ENCODE measurements around the gene CD6. TPM values are rescaled to one million over a fixed set of nuclear protein-coding genes. Genes with fewer than 3 reads are reported as not detected.

The CD6 gene
- total RNA-seq, 1 donor from 2014 or later, result 12.0 TPM

DNA sequence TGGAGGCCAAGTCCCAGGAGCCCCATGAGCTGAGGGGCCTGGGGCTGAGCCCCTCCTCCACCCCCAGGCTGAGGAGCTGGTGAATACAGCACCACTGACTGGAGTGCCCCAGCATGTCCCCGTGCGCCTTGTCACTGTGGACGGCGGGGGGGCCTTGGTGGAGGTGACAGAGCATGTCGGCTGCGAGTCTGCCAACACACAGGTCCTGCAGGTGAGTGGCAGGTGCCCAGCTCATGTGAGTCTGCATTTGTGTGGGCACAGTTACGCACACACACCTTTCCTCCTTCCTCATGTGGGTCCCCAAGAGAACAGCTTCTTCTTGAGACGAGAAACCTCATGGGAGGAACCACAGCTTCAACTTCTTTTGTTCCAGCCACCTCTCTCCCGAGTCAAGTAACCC is 39.6 kb upstream of the CD6 start:
- POLR2A ChIA-PET, result interaction anchor here (0.6 to 10.8 kb wide), 13 partner anchors 9 to 229 kb away, joined by 3 to 191 read pairs (median 5); partner anchors contain the start of genes SLC15A3, TMEM109, TMEM132A and VPS37C
- Mint-ChIP-seq H3K36me3 (ENCODE audit: low read depth) (peaks cover 1% of the 10 kb centered on the region), H3K27me3 (no peaks in the 10 kb centered on the region), H3K4me3 (peak overlapping the region; percentile 66), H3K27ac (peak overlapping the region; percentile 89), H3K9me3 (no peaks in the 10 kb centered on the region), H3K4me1 (peaks cover 48% of the 10 kb centered on the region)
- ATAC-seq (ENCODE audit: low read depth), result peak; percentile 74
- intact Hi-C loops (cut with micrococcal nuclease), result loop anchor here (1.0 to 2.0 kb wide), 5 partner anchors 12 to 139 kb away; partner anchors contain the start of gene SLC15A3
- CTCF ChIA-PET, result interaction anchor here (0.7 to 3.5 kb wide), 9 partner anchors 13 to 117 kb away, joined by 3 to 33 read pairs (median 4); partner anchors contain the start of gene TMEM109
- TF ChIP-seq, protein P1, sequence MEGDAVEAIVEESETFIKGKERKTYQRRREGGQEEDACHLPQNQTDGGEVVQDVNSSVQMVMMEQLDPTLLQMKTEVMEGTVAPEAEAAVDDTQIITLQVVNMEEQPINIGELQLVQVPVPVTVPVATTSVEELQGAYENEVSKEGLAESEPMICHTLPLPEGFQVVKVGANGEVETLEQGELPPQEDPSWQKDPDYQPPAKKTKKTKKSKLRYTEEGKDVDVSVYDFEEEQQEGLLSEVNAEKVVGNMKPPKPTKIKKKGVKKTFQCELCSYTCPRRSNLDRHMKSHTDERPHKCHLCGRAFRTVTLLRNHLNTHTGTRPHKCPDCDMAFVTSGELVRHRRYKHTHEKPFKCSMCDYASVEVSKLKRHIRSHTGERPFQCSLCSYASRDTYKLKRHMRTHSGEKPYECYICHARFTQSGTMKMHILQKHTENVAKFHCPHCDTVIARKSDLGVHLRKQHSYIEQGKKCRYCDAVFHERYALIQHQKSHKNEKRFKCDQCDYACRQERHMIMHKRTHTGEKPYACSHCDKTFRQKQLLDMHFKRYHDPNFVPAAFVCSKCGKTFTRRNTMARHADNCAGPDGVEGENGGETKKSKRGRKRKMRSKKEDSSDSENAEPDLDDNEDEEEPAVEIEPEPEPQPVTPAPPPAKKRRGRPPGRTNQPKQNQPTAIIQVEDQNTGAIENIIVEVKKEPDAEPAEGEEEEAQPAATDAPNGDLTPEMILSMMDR (IDR thresholded peaks at IDR 0.05), result no peak
- peak; percentile 69 for DNase-seq

DNA sequence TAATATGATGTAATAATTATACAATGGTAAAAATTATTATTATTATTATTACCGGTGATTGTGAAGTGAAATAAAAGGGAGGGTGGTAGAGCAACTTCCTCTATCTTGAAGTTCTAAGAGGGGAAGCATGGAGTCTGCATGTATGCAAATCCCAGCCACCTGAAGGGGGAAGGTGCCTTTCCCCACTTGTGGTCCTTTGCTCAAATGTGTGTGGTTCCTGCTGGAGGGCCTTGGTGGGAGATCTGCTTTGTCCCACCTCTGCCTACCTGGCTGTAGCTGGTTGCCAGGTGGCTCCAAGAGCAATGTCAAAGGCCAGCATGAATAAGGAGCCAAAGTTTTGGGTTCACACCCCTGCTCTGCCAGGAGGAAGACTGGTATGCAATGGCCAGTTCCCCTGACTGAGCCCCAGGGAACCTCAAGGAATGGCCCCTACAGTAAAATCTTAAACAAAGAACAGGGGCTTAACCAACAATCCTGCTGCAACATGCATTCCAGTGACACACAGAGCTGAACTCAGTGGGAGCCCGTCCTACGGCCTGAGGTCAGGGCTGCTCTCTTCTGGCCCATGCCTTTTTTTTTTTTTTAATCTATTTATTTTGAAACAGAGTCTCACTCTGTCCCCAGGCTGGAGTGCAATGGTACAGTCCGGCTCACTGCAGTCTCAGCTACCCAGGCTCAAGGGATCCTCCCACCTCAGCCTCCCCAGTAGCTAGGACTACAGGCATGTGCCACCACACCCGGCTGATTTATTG is 38.7 kb upstream of the CD6 start:
- Mint-ChIP-seq H3K4me1 (peaks cover 48% of the 10 kb centered on the region), H3K27ac (peak overlapping the region; percentile 89), H3K9me3 (no peaks in the 10 kb centered on the region), H3K4me3 (peak overlapping the region; percentile 66), H3K27me3 (no peaks in the 10 kb centered on the region), H3K36me3 (ENCODE audit: low read depth) (peaks cover 10% of the 10 kb centered on the region)
- DNase-seq (no peak), ATAC-seq (ENCODE audit: low read depth) (peak; percentile 57)
- POLR2A ChIA-PET, result interaction anchor here (0.6 to 10.8 kb wide), 11 partner anchors 10 to 228 kb away, joined by 3 to 191 read pairs (median 6); partner anchors contain the start of genes SLC15A3, TMEM109, TMEM132A and VPS37C
- TF ChIP-seq, protein P1 (IDR thresholded peaks at IDR 0.05), result no peak
- intact Hi-C loops (cut with micrococcal nuclease), result loop anchor here (1.0 to 2.0 kb wide), 5 partner anchors 12 to 138 kb away; partner anchors contain the start of gene SLC15A3
- CTCF ChIA-PET, result interaction anchor here (1.0 to 3.5 kb wide), 5 partner anchors 13 to 101 kb away, joined by 3 to 33 read pairs (median 5); partner anchors contain the start of gene TMEM109

DNA sequence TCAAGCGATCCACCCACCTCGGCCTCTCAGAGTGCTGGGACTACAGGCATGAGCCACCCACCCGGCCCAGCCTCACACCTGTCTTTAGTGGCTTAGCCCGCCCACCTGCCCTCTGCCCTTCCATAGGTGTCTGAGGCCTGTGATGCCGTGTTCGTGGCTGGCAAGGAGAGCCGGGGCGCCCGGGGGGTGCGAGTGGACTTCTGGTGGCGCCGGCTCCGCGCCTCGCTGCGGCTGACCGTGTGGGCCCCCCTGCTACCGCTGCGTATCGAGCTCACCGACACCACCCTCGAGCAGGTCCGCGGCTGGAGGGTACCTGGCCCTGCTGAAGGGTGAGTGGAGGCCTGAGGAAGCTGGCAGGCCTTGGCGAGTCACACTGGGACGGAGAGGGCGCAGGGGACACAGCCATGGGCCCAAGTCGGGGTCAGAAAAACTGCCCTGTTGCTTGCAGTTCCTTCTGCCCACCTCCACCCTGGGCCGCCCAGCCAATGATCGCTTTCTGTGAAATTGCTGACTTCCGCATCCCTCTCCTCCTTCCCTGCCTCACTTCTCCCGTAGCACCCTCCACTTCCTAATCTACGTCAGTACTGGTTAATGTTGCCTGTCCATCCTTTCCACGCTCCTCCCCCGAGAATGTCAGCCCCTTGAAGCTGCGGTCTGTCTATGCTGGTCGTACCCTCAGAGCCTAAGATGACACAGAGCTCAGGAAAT is 37.9 kb upstream of the CD6 start:
- H3K4me1 Mint-ChIP-seq, result peaks cover 48% of the 10 kb centered on the region
- ATAC-seq (ENCODE audit: low read depth) (no peak), DNase-seq (no peak)
- CTCF ChIA-PET, result interaction anchor here (2.2 to 3.5 kb wide), 2 partner anchors 18 kb away, joined by 8 to 33 read pairs; no protein-coding TSS in a partner anchor
- H3K27me3 Mint-ChIP-seq, result no peaks in the 10 kb centered on the region
- H3K9me3 Mint-ChIP-seq, result no peaks in the 10 kb centered on the region
- H3K27ac Mint-ChIP-seq, result peak overlapping the region; percentile 89
- TF ChIP-seq, protein P1 (IDR thresholded peaks at IDR 0.05), result no peak
- intact Hi-C loops (cut with micrococcal nuclease), result loop anchor here (2.0 kb wide), 1 partner anchor 137 kb away; no protein-coding TSS in a partner anchor
- H3K36me3 Mint-ChIP-seq (ENCODE audit: low read depth), result peaks cover 18% of the 10 kb centered on the region
- H3K4me3 Mint-ChIP-seq, result no peak overlapping the region
- POLR2A ChIA-PET, result interaction anchor here (1.0 to 10.8 kb wide), 5 partner anchors 9 to 37 kb away, joined by 3 to 191 read pairs (median 12); partner anchors contain the start of genes CD6, SLC15A3 and TMEM109

DNA sequence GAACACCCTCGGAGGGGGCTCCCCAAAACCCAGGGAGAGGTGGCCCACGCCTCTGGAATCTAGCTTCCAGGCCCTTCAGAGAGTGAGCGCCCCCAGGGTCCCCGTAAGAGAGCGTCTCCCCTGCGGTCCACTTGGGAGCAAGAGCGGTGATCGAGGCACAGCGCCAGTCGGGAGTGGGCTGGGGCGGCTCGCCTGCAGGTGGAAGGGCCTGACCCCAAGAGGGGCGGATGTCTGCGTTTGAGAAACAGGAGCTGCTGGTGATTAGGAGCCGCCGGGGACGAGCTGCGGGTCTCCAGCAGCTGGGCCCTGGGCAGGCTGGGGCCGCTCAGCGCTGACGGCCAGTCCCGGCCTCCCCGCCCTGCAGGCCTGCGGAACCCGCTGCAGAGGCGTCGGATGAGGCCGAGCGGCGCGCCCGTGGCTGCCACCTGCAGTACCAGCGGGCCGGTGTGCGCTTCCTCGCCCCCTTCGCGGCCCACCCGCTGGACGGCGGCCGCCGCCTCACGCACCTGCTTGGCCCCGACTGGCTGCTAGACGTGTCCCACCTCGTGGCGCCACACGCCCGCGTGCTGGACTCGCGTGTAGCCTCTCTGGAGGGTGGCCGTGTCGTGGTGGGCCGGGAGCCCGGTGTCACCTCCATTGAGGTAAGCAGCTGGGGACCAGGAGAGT is 37.2 kb upstream of the CD6 start:
- H3K4me1 Mint-ChIP-seq, result peaks cover 48% of the 10 kb centered on the region
- no peak overlapping the region for H3K4me3 Mint-ChIP-seq
- peaks cover 25% of the 10 kb centered on the region for H3K36me3 Mint-ChIP-seq (ENCODE audit: low read depth)
- peak overlapping the region; percentile 72 for H3K27ac Mint-ChIP-seq
- H3K9me3 Mint-ChIP-seq, result no peaks in the 10 kb centered on the region
- no peaks in the 10 kb centered on the region for H3K27me3 Mint-ChIP-seq
- POLR2A ChIA-PET, result interaction anchor here (1.0 to 10.8 kb wide), 6 partner anchors 8 to 427 kb away, joined by 3 to 191 read pairs (median 8); partner anchors contain the start of genes CD6, SLC15A3 and TMEM109
- DNase-seq (no peak), ATAC-seq (ENCODE audit: low read depth) (no peak)
- intact Hi-C loops (cut with micrococcal nuclease), result no loop called here
- TF ChIP-seq, protein P1 (IDR thresholded peaks at IDR 0.05), result no peak
- CTCF ChIA-PET, result interaction anchor here (2.2 kb wide), 1 partner anchor 19 kb away, joined by 8 read pairs; no protein-coding TSS in a partner anchor

Measured in activated B cell treated with CpG ODN at 0.5 μM for 24 hours (primary cell).